Activated effector memory CD4-positive, alpha-beta T cell treated with Interleukin-2 at 50 U/mL for 16 hours (primary cell): ENCODE results near the gene COG6.

Experiments
- DNase-seq: peaks from one replicate; pipeline ENCODE4 v3.0.0-alpha.2; 2020

Gene COG6

DNA sequence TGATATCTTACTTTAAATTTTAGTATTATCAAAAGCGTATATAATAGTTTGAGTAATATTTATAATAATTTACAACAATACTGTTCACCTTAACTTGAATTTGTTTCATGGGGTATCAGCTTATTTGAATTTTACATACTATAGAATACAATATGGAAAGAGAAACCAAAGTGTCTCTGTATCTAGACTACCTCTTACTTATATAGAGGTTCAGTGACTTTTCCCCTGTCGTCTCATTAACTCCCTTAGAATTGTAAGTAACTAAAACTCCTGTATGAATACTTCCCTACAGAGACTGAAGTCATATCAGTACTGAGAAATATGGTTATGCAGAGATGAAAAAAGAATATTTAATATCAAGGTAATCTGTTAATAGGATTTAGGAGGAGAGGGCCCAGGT, 26.8 kb downstream of the COG6 start:
- no peak for DNase-seq

GRCh38 chr13:39682788-39683187, 27.3 kb downstream of the COG6 start:
- no peak for DNase-seq

GRCh38 chr13:39684531-39685137, 29.2 kb downstream of the COG6 start:
- no peak for DNase-seq

DNA sequence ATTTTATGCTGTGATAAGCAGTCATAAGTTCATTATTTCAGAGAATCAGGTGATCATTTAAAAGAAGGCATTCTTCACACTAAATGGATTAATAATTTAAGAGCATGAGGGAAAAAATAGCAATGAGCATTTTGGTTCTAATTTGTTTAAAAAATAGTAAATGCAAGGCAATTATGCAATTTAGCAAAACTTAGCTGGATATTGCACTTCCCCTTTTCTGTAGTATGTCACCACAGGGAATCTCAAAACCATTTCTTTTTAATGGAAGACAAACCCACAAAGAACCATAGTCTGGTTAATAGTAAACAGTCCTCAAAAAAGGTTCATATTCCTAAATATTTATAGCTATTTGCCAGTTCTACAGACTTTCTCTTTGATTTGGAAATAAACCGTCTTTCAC, 30.2 kb downstream of the COG6 start:
- DNase-seq = no peak

DNA sequence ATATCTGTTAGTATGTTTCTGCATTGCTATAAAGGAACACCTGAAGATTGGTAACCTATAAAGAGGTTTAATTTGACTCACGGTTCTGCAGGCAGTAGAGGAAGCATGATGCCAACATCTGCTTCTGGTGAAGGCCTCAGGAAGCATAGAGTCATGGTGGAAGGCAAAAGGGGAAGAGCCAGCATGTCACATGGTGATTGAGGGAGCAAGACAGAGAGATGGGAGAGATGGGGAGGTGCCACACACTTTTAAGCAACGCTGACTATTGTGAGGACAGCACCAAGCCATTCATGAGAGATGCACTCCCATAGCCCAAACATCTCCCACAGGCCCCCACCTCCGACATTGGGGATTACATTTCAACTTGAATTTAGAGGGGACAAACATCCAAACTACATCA, 32.8 kb downstream of the COG6 start:
- DNase-seq = no peak

GRCh38 chr13:39688699-39689405, 33.4 kb downstream of the COG6 start:
- no peak for DNase-seq

DNA sequence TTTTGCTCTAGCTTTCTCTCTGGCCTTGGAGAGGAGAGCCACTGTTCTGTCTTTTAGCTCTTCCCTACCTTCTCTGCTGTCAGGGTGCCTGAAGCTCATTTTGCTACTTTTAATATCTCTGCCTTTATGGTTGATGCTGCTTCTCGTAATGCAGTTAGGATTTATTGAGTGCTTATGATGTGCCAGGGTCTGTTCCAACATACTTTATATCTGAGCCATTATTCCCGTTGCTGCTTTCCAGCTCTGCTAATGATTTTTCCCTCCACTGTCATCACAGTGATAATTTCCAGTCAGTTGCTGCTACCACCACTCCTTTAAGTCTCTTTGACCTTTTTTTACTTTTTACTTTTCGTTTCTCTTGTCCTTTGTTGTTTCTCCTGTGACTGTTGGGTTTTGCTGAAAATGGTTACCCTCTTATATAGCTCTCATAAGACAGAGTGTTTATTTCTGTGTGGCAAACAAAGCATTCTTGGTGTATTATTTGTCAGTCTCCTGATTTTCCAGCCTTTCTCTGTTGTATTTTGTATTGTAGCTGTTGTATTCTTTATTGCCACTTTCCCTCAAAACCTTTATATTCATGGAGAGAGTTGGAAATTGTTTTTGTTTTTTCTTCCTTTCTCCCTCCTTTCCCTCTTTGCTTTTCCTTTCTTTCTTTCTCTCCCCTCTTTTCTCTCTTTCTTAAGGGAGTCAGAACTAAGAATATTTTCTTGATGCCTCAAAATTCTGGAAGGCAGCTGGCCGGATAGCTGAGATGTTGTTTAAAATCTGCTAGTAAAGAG, 37.4 kb downstream of the COG6 start:
- DNase-seq = no peak

DNA sequence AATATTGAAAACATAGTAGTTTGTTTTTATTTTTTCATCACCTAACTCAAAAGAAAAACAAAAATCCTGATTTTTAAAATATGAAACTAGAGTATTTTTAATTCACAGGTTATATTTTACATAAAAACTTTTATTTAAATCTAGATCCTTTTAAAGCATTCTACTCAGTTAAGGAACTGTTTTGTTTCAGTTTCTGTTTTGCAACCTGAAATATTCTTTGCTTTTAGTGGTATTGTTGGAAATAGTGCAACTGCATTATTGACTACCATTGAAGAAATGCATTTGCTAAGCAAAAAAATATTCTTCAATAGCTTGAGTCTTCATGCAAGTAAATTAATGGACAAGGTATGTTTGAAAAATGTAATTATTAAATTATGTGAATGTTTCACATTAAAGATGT, 43.8 kb downstream of the COG6 start:
- no peak for DNase-seq

- DNase-seq = no peak
These were observed 57.2 kb downstream of the COG6 start for GRCh38 chr13:39712626-39713025.

DNA sequence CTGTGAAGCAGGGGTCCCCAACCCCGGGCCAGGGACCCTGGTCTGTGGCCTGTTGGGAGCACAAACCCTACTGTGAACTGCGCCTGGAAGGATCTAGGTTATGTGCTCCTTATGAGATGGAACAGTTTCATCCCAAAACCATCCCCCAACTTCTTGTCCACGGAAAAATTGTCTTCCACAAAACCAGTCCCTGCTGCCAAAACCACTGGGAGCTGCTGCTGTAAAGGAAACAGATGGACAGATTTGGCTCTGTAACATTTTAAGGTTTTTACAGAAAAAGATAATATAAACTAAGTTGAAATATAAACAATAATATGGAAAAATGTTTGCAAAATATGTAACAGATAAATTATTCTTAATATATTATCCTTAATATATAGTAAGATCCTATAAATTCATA, 73.7 kb downstream of the COG6 start:
- no peak for DNase-seq

- no peak for DNase-seq
These were observed 79.5 kb downstream of the COG6 start for GRCh38 chr13:39734952-39735351.

DNA sequence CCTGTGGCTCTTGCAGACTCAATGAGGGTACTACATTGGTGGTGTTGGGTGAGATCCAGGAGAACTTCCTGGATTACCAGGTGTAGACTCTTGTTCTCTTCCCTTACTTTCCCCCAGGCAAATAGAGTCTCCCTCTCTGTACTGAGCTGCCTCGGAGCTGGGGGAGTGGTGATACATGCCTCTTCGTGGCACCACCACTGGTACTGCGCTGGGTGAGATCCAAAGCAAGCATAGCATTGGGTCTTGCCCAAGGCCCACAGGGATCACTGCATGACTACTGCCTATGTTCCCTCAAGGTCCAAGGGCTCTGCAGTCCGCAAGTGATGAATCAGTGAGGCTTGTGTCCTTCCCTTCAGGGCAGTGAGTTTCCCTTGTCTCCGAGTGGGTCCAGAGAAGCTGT, 81.6 kb downstream of the COG6 start:
- DNase-seq = no peak

- DNase-seq = no peak
These were observed 85.3 kb downstream of the COG6 start for GRCh38 chr13:39740761-39741160.

DNA sequence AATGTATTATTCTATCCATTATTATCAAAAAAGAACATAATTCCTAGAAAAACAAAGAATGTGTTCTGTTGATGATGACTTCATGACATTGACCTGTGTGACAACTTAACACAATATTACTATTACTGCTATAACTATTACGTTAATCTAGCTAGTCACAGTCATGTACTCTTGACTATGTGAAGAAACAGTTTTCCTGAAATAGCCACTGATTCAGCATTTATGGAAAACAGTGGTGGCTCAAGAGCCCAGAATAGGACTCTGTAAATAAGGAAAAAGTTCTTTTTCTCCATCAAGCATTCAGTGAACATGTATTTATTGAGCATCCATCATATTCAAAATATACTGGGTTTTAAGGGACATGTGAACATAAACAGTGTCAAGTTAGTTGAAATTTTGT, 93.5 kb downstream of the COG6 start:
- no peak for DNase-seq

DNA sequence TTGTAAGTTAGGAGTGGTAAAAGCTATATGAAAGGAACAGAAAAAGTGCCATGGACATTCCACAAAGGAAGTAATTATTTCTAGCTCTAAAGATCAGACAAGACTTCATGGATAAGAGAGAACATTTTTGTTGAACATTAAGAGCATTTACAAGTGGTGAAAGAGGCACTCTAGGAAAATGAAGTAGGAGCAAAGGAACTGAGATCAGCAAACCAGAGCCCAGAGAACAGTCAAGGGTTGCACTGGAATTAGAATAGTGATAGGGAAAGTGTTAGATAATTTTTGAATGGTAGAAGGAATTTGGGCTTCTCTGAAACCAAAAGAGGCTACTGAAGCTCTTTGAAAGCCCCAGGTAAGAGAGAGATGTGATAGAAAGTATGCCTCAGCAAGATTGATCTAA, 94.1 kb downstream of the COG6 start:
- no peak for DNase-seq

DNA sequence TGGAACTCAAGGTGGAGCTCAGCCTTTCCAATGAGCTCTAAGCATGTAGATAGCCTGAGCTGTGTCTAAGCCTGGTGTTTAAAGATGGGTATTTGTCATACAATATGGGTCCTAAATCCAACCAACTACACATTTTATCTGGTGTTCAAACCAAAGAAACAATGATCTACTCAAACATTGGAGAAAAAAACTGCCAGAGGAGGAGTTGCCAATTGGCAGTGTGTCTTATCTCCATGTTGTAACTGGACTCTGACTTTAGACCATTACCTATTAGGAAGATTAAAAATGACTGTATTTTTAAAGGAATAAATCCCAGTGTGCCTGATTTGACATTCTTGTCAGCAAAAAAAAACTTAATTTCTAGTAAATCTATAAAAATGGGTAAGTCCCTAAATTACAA, 96.3 kb downstream of the COG6 start:
- no peak for DNase-seq

DNA sequence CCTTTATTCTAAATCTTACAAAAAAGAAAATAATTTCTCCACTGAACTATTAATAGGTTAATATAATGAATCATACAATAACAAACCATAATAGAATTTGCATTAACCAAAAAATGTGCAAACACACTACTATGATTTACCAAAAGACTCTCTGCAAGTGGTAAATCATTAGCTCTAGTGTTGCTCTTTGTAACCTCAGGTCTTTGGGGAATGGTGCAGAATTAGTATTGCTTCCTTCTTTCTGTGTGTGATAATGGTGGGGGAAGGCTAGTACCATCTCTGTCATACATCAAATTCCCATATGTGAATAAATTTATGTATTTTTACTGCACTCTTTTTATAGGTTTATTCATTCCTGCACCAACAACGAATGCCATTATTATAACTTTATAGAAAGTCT, 105.1 kb downstream of the COG6 start:
- DNase-seq = no peak

- no peak for DNase-seq
These were observed 110.5 kb downstream of the COG6 start for GRCh38 chr13:39765801-39766463.

DNA sequence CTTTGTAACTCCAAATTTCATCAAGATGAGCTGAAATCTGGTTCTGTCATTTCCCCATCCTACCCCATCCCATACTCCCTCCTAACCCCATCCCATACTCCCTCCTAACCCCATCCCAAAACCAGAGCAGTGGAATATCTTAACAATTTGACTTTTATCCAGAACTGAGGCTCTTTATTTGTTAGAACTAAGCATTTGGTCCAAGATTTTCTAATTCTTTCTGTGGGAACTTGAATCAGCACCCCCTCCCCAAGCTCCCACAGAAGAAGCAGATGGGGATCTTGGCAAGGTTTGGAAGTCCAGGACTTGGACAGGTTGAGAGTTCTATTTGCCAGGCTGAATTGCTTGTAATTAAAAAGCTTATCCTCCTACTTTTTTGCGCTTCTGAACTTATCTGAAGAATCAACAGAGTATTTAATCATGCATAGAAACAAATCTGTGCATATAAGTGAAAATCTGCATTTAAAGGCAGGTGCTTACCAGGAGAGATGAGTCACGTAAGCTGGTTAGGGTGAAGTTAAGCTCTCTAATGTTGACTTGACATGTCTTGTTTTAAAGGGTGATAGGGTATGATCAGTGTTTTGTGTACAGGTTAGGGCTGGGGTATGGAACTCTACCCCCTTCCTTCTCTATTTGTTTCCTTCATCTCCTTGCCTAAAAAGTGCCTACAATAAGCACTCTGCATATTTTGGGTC, 111.1 kb downstream of the COG6 start:
- DNase-seq = no peak

DNA sequence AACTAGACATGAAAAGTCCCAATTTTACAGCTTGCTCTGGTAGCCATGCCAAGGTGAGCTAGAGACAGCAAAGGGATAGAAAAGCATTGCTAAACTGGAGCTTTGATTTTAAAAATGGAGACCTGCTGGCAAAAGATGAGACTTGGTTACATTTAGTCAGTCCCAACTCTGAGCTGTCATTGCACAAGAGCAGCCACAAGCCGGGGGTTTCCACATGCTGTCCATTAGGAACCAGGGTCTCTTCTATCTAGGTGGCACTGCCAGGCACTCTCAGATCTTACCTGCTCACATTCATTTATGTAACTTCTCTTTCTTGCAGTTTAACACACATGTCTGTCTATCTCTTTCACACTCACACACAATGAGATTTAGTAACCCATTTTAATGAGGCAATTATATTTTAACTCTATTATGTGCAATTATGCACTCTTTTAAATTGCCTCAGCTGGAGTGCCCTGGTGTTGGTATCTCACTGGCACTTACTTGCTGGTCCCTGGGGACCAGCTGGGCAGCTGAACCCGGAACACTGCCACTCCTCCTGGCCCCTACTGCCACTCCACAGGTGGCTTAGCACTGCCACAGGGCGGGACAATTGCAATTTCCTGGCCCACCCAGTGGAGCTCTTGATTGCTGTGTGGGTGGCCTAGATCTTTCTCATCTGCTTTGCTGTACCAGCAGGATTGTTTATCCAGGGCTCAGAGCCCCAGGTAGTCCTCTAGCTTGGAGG, 112.5 kb downstream of the COG6 start:
- DNase-seq = no peak

GRCh38 chr13:39768962-39769361, 113.5 kb downstream of the COG6 start:
- DNase-seq = no peak
